HG03025 (cell line): Measurements from ENCODE around the gene CEP85L.
"Not testable (repeated sequence)": the region's sequence is repeated elsewhere in the genome, so short reads cannot be mapped to it uniquely, and the experiment has no call there.

Experiments used
- ATAC-seq: cut with Tn5 transposase; IDR thresholded peaks from one replicate; pipeline ENCODE4 v1.9.1; 2021; ENCODE audit warnings: mild to moderate bottlenecking, moderate library complexity; ENCODE audit not compliant: unreplicated experiment, low FRiP score

Gene CEP85L

DNA sequence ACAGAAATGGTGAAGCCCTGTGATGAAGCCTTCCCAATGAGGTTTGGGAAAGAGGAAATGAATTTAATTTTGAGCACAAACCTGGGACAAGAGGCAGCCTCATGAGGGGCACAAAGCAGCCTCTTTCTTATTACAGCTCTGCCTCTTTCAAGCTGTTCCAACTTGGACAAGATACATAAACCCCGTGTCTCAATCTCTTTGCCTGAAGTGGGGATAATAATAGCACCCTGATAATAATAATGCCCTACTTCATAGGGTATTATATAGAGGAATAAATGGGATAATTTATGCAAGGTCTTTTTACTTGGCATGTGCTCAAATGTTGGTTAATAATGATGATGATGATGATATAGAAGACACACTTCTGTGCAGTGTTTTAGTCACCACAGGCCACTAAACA, 194.4 kb downstream of the CEP85L start:
- ATAC-seq, result no peak

GRCh38 chr6:118451839-118452238, 199.6 kb downstream of the CEP85L start:
- ATAC-seq, result no peak

GRCh38 chr6:118444796-118445195, 206.6 kb downstream of the CEP85L start:
- no peak for ATAC-seq

- ATAC-seq, result no peak
Measured at GRCh38 chr6:118436482-118436881, 214.9 kb downstream of the CEP85L start.

GRCh38 chr6:118434147-118434546, 217.2 kb downstream of the CEP85L start:
- not testable (repeated sequence) for ATAC-seq

GRCh38 chr6:118421312-118421711, 230.1 kb downstream of the CEP85L start:
- ATAC-seq, result not testable (repeated sequence)

DNA sequence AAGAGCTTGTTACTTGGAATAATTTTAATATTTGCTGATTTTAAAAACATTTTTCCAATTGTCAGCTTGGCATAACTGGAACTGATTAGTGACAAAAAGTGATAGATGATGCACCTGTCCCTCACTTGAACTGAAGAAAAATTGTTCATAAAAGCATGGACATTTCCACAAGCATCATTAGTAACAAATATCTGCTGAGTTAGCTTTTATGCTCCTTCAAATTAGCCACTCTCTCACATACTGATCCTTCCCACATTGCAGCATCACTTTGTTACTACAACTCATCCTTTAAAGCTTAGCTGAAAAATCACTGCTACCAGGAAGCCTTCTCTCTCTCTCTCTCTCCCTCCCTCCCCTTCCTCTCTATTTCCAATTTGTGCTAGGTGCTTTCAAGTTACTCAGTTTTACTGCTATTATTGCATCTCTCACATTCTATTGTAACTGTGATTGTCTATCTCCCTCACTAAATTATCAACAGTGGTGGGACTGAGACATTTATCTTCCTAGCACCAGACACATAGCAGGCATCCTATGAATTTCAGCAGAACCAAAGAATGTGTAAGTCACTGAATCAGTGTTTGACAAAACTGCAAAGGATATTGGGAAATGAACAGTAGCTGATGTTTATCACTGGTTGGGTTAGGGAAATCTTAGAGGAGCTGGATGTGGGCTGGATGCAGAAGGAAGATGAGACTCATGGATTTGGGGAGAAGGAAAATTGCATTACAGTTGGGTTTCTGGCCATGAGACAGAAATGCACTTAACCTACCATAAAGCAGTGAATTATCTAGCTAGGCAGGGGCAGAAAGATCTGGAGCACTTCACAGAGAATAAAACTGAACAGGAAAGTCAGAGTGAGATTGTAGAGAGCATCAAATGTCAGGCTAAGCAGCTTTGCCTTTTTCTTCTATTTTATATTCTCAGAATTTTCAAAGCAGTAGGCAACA, 231.7 kb downstream of the CEP85L start:
- ATAC-seq, result no peak
